Ovary (tissue), 3 donors: ENCODE results near the gene MRPS16.

Source experiments
- EP300 ChIP-seq: sonication (generic); formaldehyde crosslinking; IDR thresholded peaks from one replicate; pipeline ENCODE4 v1.6.1; 2017; ENCODE audit warnings: antibody characterized with exemption
- POLR2A ChIP-seq: fragments of 450-650 bp; IDR thresholded peaks from one replicate; pipeline ENCODE4 v1.6.1; 2017; ENCODE audit warnings: antibody characterized with exemption, mild to moderate bottlenecking, moderate library complexity
- TF ChIP-seq, protein P1 (sequence below), 3 donors: fragments of 450-650 bp in 2 of 3; fragments of 200-600 bp in 1 of 3; IDR thresholded peaks; one replicate each; pipeline versions ENCODE4 v1.5.1 to v1.8.0; 2016 to 2022; ENCODE audit warnings: antibody characterized with exemption in 3 of 3, mild to moderate bottlenecking in 1 of 3
- donor health status: DM: no; HTN: no; CAD: no.

DNA sequence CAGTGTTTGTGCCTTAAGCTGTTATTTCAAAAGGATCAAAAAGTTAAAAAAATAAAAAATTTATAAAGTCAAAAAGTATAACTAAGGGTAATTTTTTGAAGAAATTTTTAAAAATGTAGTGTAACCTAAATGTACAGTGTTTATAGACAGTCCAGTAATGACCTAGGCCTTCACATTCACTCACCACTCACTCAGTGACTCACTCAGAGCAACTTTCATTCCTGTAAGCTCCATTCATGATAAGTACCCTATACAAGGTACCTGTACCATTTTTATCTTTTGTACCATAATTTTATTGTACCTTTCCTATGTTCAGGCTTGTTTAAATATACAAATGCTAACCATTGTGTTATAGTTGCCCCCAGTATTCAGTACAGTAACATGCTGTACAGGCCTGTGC lies 26.9 kb downstream of the MRPS16 start:
- no peak for TF ChIP-seq EP300
- TF ChIP-seq POLR2A: no peak
- TF ChIP-seq, protein P1, sequence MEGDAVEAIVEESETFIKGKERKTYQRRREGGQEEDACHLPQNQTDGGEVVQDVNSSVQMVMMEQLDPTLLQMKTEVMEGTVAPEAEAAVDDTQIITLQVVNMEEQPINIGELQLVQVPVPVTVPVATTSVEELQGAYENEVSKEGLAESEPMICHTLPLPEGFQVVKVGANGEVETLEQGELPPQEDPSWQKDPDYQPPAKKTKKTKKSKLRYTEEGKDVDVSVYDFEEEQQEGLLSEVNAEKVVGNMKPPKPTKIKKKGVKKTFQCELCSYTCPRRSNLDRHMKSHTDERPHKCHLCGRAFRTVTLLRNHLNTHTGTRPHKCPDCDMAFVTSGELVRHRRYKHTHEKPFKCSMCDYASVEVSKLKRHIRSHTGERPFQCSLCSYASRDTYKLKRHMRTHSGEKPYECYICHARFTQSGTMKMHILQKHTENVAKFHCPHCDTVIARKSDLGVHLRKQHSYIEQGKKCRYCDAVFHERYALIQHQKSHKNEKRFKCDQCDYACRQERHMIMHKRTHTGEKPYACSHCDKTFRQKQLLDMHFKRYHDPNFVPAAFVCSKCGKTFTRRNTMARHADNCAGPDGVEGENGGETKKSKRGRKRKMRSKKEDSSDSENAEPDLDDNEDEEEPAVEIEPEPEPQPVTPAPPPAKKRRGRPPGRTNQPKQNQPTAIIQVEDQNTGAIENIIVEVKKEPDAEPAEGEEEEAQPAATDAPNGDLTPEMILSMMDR (IDR thresholded peaks at IDR 0.05): no peak
